NK-92 (cell line): Measurements from ENCODE around the gene ABCA12.
"Not testable (repeated sequence)": the region's sequence is repeated elsewhere in the genome, so short reads cannot be mapped to it uniquely, and the experiment has no call there.

Experiments
- DNase-seq: peaks from one replicate; lab custom pipeline; 2025; ENCODE audit not compliant: unreplicated experiment; lab: John Stamatoyannopoulos, UW

Gene ABCA12, protein sequence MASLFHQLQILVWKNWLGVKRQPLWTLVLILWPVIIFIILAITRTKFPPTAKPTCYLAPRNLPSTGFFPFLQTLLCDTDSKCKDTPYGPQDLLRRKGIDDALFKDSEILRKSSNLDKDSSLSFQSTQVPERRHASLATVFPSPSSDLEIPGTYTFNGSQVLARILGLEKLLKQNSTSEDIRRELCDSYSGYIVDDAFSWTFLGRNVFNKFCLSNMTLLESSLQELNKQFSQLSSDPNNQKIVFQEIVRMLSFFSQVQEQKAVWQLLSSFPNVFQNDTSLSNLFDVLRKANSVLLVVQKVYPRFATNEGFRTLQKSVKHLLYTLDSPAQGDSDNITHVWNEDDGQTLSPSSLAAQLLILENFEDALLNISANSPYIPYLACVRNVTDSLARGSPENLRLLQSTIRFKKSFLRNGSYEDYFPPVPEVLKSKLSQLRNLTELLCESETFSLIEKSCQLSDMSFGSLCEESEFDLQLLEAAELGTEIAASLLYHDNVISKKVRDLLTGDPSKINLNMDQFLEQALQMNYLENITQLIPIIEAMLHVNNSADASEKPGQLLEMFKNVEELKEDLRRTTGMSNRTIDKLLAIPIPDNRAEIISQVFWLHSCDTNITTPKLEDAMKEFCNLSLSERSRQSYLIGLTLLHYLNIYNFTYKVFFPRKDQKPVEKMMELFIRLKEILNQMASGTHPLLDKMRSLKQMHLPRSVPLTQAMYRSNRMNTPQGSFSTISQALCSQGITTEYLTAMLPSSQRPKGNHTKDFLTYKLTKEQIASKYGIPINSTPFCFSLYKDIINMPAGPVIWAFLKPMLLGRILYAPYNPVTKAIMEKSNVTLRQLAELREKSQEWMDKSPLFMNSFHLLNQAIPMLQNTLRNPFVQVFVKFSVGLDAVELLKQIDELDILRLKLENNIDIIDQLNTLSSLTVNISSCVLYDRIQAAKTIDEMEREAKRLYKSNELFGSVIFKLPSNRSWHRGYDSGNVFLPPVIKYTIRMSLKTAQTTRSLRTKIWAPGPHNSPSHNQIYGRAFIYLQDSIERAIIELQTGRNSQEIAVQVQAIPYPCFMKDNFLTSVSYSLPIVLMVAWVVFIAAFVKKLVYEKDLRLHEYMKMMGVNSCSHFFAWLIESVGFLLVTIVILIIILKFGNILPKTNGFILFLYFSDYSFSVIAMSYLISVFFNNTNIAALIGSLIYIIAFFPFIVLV (N-terminal part only)

GRCh38 chr2:215138479-215138878 is at the start of gene ABCA12:
Gene ABCA12 (minus strand): TSS chr2:215138626. CDS start chr2:215138208, 418 bp downstream.
- DNase-seq: no peak

DNA sequence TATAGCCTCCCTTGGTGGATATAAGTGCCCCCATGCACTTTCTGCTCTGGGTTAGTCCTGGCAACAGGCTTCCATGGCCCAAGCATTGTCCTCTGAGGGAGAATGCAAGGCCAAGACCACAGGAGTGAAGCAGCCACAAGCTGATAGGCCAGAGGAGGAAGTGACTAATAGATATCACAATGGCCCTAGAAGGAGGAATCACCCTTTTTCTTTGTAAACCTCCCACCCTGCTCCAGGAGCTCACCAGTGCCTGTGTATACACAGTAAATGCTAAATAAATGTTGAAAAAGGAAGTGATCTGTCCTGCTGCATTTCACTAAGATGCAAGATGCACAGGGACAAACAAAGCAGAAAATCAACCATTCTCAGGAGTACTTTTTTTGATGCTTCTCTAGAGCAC is 49.7 kb upstream of the ABCA12 start:
- no peak for DNase-seq

- DNase-seq: no peak
Measured at GRCh38 chr2:215186021-215186420, 47.6 kb upstream of the ABCA12 start.

- no peak for DNase-seq
Measured at GRCh38 chr2:215178121-215178520, 39.7 kb upstream of the ABCA12 start.

DNA sequence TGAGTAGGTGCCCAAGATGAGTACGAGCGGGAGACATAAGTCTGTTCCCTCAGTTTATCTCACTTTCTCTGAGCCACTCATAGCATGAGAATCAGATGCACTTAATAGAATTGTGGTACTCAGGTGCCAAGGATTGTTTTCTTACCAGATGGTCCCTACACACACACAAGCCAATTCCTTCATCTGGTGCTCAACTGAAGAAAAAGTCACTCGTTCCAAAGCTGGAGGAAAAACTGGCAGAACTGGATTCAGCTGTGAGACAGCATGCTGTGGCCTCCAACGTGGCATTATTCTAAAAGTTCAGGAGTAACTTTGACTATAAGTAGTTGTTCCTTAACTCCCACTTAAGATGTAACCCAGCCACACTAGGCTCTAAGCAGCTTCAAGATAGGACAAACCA is 33.4 kb upstream of the ABCA12 start:
- no peak for DNase-seq

DNA sequence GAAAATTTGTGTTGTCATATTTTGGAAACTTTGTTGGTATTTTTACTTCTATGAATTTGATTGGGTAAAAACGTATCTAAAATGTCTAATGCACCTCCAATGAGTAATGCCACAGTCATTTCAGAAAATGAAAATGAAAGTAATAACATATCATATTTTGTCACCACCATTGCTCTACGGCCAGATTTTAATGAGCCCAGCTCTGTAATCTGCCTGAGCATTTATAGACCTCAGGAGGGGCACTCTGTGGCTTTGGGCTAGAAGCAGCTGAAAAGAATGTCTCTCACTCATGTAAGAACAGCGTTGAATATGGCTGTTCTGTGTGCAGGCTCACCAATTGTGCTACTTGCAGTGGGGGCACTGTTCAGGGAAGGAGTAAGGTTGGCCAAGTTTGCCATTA is 32.7 kb upstream of the ABCA12 start:
- no peak for DNase-seq

DNA sequence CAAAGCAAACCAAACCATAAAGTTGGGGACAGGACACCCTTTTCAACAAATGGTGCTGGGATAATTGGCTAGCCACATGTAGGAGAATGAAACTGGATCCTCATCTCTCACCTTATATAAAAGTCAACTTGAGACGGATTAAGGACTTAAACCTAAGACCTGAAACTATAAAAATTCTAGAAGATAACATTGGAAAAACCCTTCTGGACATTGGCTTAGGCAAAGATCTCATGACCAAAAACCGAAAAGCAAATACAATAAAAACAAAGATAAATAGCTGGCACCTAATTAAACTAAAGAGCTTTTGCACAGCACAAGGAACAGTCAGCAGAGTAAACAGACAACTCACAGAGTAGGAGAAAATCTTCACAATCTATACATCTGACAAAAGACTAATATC is 28.1 kb upstream of the ABCA12 start:
- DNase-seq: not testable (repeated sequence)

DNA sequence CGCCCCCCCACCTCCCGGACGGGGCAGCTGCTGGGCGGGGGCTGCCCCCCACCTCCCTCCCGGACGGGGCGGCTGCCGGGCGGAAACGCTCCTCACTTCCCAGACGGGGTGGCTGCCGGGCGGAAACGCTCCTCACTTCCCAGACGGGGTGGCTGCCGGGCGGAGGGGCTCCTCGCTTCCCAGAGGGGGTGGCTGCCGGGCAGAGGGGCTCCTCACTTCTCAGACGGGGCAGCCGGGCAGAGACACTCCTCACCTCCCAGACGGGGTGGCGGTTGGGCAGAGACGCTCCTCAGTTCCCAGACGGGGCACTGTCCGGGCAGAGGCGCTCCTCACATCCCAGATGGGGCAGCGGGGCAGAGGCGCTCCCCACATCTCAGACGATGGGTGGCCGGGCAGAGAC is 24.9 kb upstream of the ABCA12 start:
- DNase-seq: not testable (repeated sequence)

GRCh38 chr2:215161301-215161829 is 22.9 kb upstream of the ABCA12 start:
- DNase-seq: no peak

DNA sequence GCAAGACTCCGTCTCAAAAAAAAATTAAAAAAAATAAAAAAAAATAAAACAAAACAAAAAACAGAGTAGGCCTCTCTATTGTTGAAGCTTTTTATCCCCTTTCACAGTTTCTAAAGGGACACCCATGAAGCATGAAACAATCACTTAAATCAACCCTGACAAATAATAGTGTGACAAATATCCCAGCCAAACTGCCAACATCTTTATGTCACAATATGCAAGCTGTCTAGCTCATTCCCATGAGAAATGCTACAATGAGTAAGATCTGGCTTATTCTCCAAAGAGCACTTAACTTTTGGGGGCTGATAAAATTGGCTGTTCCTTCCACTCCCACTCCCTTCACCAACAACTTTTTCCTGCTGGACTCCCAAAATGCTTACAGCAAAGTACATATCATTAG is 21.7 kb upstream of the ABCA12 start:
- DNase-seq: no peak

- no peak for DNase-seq
Measured at GRCh38 chr2:215156453-215156852, 18.0 kb upstream of the ABCA12 start.

- no peak for DNase-seq
Measured at GRCh38 chr2:215149894-215150293, 11.5 kb upstream of the ABCA12 start.

DNA sequence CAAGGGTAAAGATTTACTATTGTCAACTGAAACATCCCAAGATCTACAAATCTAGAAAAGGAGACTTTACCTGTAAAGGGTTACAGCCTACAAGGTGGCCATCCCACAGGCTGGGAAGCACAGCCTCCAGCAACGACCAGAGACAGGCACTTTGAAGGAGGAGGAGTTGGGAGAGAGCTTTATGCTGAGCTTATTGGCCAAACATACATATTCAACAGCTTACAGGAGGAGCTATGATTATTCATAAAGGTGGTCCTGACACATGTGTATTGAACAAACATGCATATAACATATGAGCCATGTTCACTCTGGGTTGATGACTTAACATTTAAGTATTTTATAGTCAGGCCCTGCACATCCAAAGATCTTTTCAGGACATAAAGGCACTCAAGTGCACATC is 11.1 kb upstream of the ABCA12 start:
- no peak for DNase-seq

- no peak for DNase-seq
Measured at GRCh38 chr2:215149060-215149459, 10.6 kb upstream of the ABCA12 start.

DNA sequence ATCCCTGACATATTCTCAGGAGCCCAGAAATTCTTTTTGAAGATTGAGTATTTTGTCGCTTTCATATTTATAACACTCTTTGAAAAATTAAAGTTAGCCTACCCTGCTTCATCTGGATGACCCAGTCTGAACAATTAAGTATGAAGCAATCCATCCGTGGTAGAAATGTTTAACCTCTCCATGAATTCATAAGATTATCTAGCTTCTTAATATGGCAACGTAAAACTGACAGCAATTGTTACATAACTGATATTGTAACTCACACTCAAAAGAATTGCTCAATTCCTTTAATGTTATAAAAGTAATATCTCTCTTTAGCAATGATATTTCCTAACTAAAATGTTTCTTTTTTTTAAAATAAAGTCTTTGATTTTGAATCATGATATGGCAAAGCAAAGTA is 7.2 kb upstream of the ABCA12 start:
- DNase-seq: no peak

DNA sequence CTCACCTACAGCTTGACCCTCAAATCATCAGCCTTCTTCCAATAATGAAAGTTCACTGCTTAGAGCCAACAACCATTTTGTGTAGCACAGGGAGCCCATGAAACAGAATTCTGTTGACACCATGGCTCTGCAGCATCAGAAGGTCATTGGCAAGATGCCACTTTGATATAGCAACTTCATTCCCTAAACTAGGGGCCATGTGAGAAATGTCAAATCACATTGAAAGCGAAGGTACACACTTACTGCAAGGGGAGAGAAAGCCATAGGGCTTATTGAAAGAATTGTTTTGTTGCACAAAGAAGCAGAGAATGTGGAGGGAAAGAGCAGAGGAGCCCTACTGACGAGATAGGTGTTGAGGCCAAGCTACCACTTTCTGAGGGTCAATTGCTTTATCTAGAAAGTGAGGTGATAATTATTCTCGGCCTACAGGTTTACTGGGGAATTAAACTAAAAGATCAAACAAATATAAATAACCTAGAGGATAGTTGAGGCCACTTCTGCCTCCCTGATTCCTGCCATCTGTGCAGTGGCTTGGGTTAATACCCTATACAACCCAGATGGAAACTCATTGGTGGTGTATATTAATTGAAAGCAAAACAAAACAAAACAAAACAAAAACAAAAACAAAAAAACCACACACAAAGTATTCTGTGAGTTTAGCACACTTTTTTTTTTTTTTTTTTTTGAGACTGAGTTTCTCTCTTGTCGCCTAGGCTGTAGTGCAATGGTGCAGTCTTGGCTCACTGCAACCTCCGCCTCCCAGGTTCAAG is 5.9 kb upstream of the ABCA12 start:
- no peak for DNase-seq

DNA sequence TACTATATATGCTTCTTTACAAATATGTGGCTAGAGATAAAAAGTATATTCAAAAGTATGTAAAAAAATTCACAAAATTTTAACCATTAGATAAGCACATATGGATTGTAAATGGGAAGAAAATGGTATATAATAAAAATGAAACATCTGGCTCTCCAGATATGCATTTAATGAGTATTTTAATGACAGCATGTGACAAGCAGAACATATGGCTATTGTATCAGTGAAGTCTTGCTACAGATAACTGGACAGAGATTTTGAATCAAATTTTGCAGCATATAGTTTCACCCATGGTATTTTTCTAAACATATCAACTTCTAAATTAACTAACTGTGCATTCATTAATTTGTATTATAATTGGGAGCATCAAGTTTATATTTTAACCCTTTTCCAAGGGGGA is 5.0 kb upstream of the ABCA12 start:
- no peak for DNase-seq

DNA sequence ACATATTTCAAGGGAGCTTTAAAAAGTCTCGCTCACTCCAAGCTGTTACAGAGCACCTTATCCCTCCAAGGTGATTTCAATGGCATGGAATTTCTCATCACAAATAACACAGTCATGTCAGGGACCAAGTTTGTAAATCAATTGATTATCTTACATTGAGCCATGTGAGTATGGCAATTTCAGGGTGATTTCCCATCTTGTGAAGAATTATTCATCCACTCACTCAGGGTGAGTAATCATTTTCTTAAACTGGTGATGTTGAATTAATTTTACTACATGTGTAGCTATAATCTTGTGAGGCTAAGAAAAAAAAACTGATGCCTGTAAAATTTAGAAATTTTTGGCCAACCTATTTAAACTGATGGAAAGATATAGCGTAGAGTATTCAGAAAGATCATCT is 3.3 kb upstream of the ABCA12 start:
- no peak for DNase-seq

- DNase-seq: no peak
Measured at GRCh38 chr2:215140166-215140707, 1.8 kb upstream of the ABCA12 start.

DNA sequence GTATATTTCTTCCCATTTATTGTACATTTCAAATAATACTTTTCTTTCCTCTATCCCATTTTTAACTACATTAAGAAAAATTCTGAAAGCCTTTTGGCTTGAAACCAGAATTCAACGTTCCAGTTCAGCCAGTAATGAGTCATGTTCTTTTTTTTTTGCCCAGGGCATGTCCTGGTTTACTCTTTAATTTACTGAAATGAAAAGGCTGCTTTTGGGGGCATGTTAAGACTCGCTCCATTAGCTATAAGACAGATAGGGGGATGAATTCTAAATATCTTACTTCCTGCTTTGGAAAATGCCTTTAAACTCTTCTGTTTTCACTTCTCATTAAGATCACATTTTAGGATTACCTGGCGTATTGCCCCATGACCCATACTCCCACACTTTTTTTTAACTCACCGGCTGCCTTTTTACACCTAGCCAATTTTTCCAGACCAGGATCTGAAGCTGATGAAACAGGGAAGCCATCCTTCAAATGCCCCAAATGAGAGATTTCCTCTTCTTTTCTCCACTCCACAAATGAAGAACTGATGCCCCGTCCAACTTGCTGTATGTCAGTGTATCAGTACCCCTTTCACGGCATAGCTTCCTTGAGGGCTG is 585 bp downstream of the ABCA12 start:
- no peak for DNase-seq
